ENCODE measurements around the gene SCN1A.

DNA sequence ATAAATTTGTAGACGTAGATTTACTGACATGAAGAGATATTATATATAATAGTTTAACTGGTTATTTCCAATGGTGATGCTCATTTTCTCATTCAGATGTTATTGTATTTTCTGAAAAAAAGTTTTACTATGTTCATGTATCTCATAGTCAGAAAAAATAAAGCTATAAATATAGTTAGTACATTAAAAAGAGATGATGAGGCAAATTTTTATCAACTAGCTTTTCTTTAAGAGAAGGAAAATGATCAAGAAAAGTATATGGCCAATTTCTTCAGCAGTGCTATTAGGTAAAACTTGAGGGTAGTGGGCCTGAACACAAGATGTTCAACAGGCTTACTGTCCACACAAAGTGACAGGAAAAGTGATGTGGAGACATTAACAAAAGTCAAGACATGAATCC is 186.0 kb downstream of the SCN1A start:
- TF ChIP-seq, protein P1, sequence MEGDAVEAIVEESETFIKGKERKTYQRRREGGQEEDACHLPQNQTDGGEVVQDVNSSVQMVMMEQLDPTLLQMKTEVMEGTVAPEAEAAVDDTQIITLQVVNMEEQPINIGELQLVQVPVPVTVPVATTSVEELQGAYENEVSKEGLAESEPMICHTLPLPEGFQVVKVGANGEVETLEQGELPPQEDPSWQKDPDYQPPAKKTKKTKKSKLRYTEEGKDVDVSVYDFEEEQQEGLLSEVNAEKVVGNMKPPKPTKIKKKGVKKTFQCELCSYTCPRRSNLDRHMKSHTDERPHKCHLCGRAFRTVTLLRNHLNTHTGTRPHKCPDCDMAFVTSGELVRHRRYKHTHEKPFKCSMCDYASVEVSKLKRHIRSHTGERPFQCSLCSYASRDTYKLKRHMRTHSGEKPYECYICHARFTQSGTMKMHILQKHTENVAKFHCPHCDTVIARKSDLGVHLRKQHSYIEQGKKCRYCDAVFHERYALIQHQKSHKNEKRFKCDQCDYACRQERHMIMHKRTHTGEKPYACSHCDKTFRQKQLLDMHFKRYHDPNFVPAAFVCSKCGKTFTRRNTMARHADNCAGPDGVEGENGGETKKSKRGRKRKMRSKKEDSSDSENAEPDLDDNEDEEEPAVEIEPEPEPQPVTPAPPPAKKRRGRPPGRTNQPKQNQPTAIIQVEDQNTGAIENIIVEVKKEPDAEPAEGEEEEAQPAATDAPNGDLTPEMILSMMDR (IDR thresholded peaks at IDR 0.05; ENCODE audit: extremely low read depth in 1 of 2, insufficient read depth in 1 of 2, low read depth in 1 of 2, low read length in 2 of 2) = no peak
- TF ChIP-seq, protein P2, sequence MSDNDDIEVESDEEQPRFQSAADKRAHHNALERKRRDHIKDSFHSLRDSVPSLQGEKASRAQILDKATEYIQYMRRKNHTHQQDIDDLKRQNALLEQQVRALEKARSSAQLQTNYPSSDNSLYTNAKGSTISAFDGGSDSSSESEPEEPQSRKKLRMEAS (IDR thresholded peaks at IDR 0.05; ENCODE audit: insufficient read depth, insufficient read length) = no peak
- TF ChIP-seq POLR2A (IDR thresholded peaks at IDR 0.05; ENCODE audit: low read depth, low read length) (no peak), MYC (IDR thresholded peaks at IDR 0.05; ENCODE audit: low read depth, low read length) (no peak), POLR2AphosphoS5 (IDR thresholded peaks at IDR 0.05; ENCODE audit: insufficient read depth, low read depth, low read length) (no peak), EZH2 (IDR thresholded peaks at IDR 0.05; ENCODE audit: borderline replicate concordance, low read depth, low read length, severe bottlenecking) (no peak), JUN (IDR thresholded peaks at IDR 0.05; ENCODE audit: borderline replicate concordance, insufficient read depth, insufficient read length, low read depth) (no peak), GATA2 (IDR thresholded peaks at IDR 0.05; ENCODE audit: insufficient read depth, insufficient read length, low read depth, low read length) (no peak), FOS (IDR thresholded peaks at IDR 0.05; ENCODE audit: borderline replicate concordance, insufficient read depth, low read length) (no peak)

Measured in endothelial cell of umbilical vein (primary cell).